Measurements from ENCODE around the gene B3GALT2.

- TF ChIP-seq CTCF (conservative IDR thresholded peaks at IDR 0.05; ENCODE audit: low read length), result no peak
- TF ChIP-seq EZH2phosphoT487 (IDR thresholded peaks at IDR 0.05; ENCODE audit: borderline replicate concordance), result no peak
Measured at GRCh38 chr1:193184776-193185175, 1.6 kb downstream of the B3GALT2 start.

Data from Loucy (cell line).